Measurements from ENCODE around the gene OR6M1.

The OR6M1 gene

GRCh38 chr11:123798513-123799252, 7.5 kb downstream of the OR6M1 start:
- Mint-ChIP-seq H3K36me3 (ENCODE audit: low read depth) (no peaks in the 10 kb centered on the region), H3K27ac (no peak overlapping the region), H3K4me3 (no peak overlapping the region), H3K27me3 (peaks cover 6% of the 10 kb centered on the region), H3K9me3 (no peaks in the 10 kb centered on the region), H3K4me1 (ENCODE audit: low read depth) (no peaks in the 10 kb centered on the region)
- no peak for DNase-seq

- Mint-ChIP-seq H3K4me1 (ENCODE audit: low read depth) (no peaks in the 10 kb centered on the region), H3K36me3 (ENCODE audit: low read depth) (no peaks in the 10 kb centered on the region), H3K4me3 (no peak overlapping the region), H3K9me3 (no peaks in the 10 kb centered on the region), H3K27ac (no peak overlapping the region), H3K27me3 (peaks cover 6% of the 10 kb centered on the region)
- DNase-seq, result no peak
Measured at GRCh38 chr11:123798079-123798478, 8.1 kb downstream of the OR6M1 start.

GRCh38 chr11:123797541-123797940, 8.6 kb downstream of the OR6M1 start:
- H3K9me3 Mint-ChIP-seq, result no peaks in the 10 kb centered on the region
- DNase-seq, result no peak
- no peaks in the 10 kb centered on the region for H3K36me3 Mint-ChIP-seq (ENCODE audit: low read depth)
- H3K4me1 Mint-ChIP-seq (ENCODE audit: low read depth), result no peaks in the 10 kb centered on the region
- no peak overlapping the region for H3K27ac Mint-ChIP-seq
- H3K4me3 Mint-ChIP-seq, result no peak overlapping the region
- H3K27me3 Mint-ChIP-seq, result peaks cover 6% of the 10 kb centered on the region

DNA sequence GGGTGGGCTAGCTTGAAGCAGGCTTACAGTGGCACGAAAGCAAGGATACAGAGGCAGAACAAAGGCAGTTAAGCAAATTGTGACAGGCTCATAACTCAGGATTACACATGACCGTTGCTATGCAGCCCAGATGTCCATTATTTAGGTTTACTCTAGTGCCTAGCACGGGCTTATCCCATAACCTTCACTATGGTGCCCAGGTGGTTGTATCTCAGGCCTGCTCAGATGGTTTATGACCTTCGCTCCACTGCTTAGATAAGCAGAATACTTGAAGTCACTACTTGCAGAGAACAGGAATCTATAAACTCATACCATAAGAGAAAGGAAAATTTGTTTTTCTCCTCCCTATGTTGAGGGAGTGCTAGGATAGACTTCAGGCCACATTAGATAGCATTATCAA, 9.0 kb downstream of the OR6M1 start:
- Mint-ChIP-seq H3K27me3 (peaks cover 6% of the 10 kb centered on the region), H3K36me3 (ENCODE audit: low read depth) (no peaks in the 10 kb centered on the region), H3K9me3 (no peaks in the 10 kb centered on the region), H3K4me3 (no peak overlapping the region), H3K4me1 (ENCODE audit: low read depth) (no peaks in the 10 kb centered on the region), H3K27ac (no peak overlapping the region)
- no peak for DNase-seq

- Mint-ChIP-seq H3K4me1 (ENCODE audit: low read depth) (no peaks in the 10 kb centered on the region), H3K4me3 (no peak overlapping the region), H3K27me3 (peaks cover 6% of the 10 kb centered on the region), H3K36me3 (ENCODE audit: low read depth) (no peaks in the 10 kb centered on the region), H3K27ac (no peak overlapping the region), H3K9me3 (no peaks in the 10 kb centered on the region)
- DNase-seq, result no peak
Measured at GRCh38 chr11:123796226-123796625, 9.9 kb downstream of the OR6M1 start.

GRCh38 chr11:123783536-123783935, 22.6 kb downstream of the OR6M1 start:
- H3K27me3 Mint-ChIP-seq, result peaks cover 19% of the 10 kb centered on the region
- no peak overlapping the region for H3K27ac Mint-ChIP-seq
- no peak for DNase-seq
- no peaks in the 10 kb centered on the region for H3K4me1 Mint-ChIP-seq (ENCODE audit: low read depth)
- no peaks in the 10 kb centered on the region for H3K9me3 Mint-ChIP-seq
- no peaks in the 10 kb centered on the region for H3K36me3 Mint-ChIP-seq (ENCODE audit: low read depth)
- H3K4me3 Mint-ChIP-seq, result no peak overlapping the region

- Mint-ChIP-seq H3K4me3 (no peak overlapping the region), H3K27ac (no peak overlapping the region), H3K9me3 (no peaks in the 10 kb centered on the region), H3K4me1 (ENCODE audit: low read depth) (no peaks in the 10 kb centered on the region), H3K36me3 (ENCODE audit: low read depth) (no peaks in the 10 kb centered on the region), H3K27me3 (peaks cover 15% of the 10 kb centered on the region)
- no peak for DNase-seq
Measured at GRCh38 chr11:123778511-123778910, 27.6 kb downstream of the OR6M1 start.

DNA sequence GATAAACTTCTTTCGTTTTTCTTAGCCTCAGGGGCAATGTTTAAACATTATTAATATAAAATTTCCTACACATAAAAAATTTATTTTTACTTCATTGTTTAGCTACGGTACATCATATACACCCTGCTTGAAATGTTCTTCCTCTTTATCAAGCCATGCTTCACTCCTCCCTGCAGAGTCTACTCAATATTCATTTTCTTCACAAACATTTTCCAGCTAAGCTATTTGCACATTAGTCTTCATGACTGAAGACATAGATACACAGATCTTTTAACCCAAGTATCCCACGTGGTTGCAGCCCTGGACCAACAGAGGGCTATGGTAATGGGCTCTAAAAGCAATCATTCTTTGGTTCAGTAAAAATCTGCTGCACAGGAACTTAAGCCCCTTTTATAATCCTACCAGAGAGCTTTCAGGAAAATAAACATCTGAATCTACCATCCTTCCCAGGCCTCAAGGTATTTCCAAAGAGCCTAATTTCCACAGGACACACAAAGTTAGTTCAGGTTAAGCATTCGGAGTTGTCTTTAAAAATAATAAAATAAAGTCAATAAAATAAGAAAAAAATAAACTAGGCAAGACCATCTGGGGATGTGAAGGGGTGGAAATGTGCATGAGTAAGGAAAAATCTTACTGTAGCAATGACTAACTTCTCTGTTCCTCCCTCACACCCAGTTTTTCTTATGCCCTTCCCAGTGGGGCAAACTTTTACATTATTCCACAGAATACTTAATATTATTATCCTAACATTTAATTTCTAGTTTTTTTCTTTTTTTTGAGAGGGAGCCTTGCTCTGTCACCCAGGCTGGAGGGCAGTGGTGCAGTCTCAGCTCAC, 30.2 kb downstream of the OR6M1 start:
- Mint-ChIP-seq H3K4me3 (no peak overlapping the region), H3K4me1 (ENCODE audit: low read depth) (no peaks in the 10 kb centered on the region)

GRCh38 chr11:123775289-123775688, 30.9 kb downstream of the OR6M1 start:
- no peak for DNase-seq
- H3K9me3 Mint-ChIP-seq, result no peaks in the 10 kb centered on the region
- no peaks in the 10 kb centered on the region for H3K4me1 Mint-ChIP-seq (ENCODE audit: low read depth)
- no peak overlapping the region for H3K27ac Mint-ChIP-seq
- peaks cover 4% of the 10 kb centered on the region for H3K27me3 Mint-ChIP-seq
- H3K36me3 Mint-ChIP-seq (ENCODE audit: low read depth), result no peaks in the 10 kb centered on the region
- no peak overlapping the region for H3K4me3 Mint-ChIP-seq

More for the DNA sequence above, 30.2 kb downstream of the OR6M1 start:
- Mint-ChIP-seq H3K27ac (no peak overlapping the region), H3K9me3 (no peaks in the 10 kb centered on the region), H3K36me3 (ENCODE audit: low read depth) (no peaks in the 10 kb centered on the region), H3K27me3 (peaks cover 4% of the 10 kb centered on the region)
- DNase-seq, result no peak

DNA sequence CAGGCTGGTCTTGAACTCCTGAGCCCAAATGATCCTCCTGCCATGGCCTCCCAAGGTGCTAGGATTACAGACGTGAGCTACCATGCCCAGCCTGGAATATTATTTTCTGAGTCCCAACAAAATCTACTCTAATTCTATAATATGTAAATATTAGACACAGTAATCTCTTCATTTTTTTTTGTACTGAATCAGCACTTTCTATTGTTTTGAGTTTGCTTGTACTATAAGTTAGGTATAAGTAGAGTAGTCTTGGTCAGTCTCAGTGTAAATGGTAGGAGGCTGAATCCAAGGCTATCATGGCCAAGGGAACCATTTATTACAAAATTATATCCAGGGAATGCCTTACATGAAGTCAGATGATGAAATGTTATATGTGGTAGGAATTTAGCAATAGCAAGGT, 32.2 kb downstream of the OR6M1 start:
- H3K27ac Mint-ChIP-seq, result no peak overlapping the region
- H3K9me3 Mint-ChIP-seq, result no peaks in the 10 kb centered on the region
- H3K4me1 Mint-ChIP-seq (ENCODE audit: low read depth), result no peaks in the 10 kb centered on the region
- no peak for DNase-seq
- H3K36me3 Mint-ChIP-seq (ENCODE audit: low read depth), result no peaks in the 10 kb centered on the region
- H3K4me3 Mint-ChIP-seq, result no peak overlapping the region
- peaks cover 4% of the 10 kb centered on the region for H3K27me3 Mint-ChIP-seq

DNA sequence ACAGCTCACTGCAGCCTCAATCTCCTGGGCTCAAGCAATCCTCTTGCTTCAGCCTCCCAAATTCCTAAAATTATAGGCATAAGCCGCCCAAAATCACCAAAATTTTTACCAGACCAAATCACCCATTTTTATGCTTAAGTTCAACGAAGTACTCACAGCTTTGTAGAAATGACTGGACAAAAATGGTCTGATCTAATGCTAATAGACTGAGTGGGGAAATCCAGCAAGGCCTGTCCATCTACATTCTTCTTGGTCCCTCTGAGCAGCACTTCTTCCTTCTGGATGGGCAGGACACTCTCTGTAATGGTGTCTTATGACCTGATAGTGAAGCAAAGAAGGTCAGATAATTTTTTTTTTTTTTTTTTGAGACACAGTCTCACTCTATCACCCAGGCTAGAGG, 33.1 kb downstream of the OR6M1 start:
- no peak for DNase-seq
- Mint-ChIP-seq H3K36me3 (ENCODE audit: low read depth) (no peaks in the 10 kb centered on the region), H3K27ac (no peak overlapping the region), H3K9me3 (no peaks in the 10 kb centered on the region), H3K4me1 (ENCODE audit: low read depth) (no peaks in the 10 kb centered on the region), H3K27me3 (peaks cover 6% of the 10 kb centered on the region), H3K4me3 (no peak overlapping the region)

DNA sequence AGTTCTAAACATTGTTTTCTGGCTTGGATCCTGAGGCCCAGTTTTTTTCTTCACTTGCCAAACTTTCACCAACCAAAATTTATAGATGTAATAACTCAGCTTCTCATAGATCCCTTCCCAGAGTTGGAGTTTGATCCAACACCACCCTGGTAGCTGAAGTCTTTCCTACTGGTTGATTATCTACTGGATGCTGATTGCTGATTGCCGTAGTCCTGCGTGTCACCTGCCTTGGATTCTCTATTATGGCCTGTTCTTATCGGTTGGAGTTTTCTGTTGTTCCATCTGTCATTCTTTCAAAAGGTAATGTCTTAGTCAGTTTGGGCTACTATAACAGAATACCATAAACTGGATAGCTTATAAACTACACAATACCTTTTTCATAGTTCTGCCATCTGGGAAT, 34.5 kb downstream of the OR6M1 start:
- peaks cover 11% of the 10 kb centered on the region for H3K27me3 Mint-ChIP-seq
- no peak overlapping the region for H3K4me3 Mint-ChIP-seq
- H3K27ac Mint-ChIP-seq, result no peak overlapping the region
- no peaks in the 10 kb centered on the region for H3K4me1 Mint-ChIP-seq (ENCODE audit: low read depth)
- no peak for DNase-seq
- no peaks in the 10 kb centered on the region for H3K36me3 Mint-ChIP-seq (ENCODE audit: low read depth)
- H3K9me3 Mint-ChIP-seq, result no peaks in the 10 kb centered on the region

DNA sequence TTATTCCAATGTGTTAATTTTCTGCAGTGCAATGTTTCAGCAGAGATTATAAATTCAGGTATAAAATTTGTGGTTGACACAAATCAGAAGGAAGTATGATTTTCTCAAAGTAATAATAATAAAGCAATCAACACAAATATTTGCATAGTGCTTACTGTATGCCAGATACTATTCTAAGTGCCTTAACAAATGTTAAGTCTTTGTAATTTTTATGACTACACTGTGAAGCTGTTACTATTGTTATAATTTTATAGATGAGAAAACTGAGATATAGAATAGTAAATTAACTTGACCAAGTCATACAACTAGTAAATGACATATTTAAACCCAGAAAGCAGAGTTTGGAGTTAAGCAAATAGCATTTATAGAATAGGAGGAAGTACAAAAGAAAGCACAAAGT, 35.4 kb downstream of the OR6M1 start:
- H3K4me1 Mint-ChIP-seq (ENCODE audit: low read depth), result no peaks in the 10 kb centered on the region
- no peak overlapping the region for H3K27ac Mint-ChIP-seq
- no peak overlapping the region for H3K4me3 Mint-ChIP-seq
- no peak for DNase-seq
- H3K9me3 Mint-ChIP-seq, result no peaks in the 10 kb centered on the region
- no peaks in the 10 kb centered on the region for H3K36me3 Mint-ChIP-seq (ENCODE audit: low read depth)
- H3K27me3 Mint-ChIP-seq, result peaks cover 16% of the 10 kb centered on the region

DNA sequence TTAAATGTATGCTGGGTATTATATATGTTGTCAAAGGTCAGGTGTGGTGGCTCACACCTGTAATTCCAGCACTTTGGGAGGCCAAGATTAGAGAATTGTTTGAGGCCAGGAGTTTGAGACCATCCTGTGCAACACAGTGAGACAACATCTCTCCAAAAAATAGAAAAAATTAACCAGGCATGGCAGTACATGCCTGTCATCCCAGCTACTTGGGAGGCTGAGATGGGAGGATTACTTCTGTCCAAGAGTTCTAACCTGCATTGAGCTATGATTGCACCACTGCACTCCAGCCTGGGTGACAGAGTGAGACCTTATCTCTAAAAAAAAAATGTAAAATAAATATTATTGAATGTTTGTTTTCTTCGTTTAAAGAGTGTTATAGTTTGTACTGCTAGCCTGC, 40.5 kb downstream of the OR6M1 start:
- Mint-ChIP-seq H3K4me3 (no peak overlapping the region), H3K4me1 (ENCODE audit: low read depth) (no peaks in the 10 kb centered on the region), H3K36me3 (ENCODE audit: low read depth) (no peaks in the 10 kb centered on the region), H3K27ac (no peak overlapping the region), H3K27me3 (peaks cover 16% of the 10 kb centered on the region), H3K9me3 (peaks cover 20% of the 10 kb centered on the region)
- DNase-seq, result no peak

- H3K36me3 Mint-ChIP-seq (ENCODE audit: low read depth), result no peaks in the 10 kb centered on the region
- H3K4me1 Mint-ChIP-seq (ENCODE audit: low read depth), result no peaks in the 10 kb centered on the region
- H3K4me3 Mint-ChIP-seq, result no peak overlapping the region
- peaks cover 20% of the 10 kb centered on the region for H3K9me3 Mint-ChIP-seq
- no peak overlapping the region for H3K27ac Mint-ChIP-seq
- no peak for DNase-seq
- H3K27me3 Mint-ChIP-seq, result peaks cover 17% of the 10 kb centered on the region
Measured at GRCh38 chr11:123762422-123762821, 43.7 kb downstream of the OR6M1 start.
